ENCODE results near the gene DGCR2.
"Not testable (repeated sequence)": the region's sequence is repeated elsewhere in the genome, so short reads cannot be mapped to it uniquely, and the experiment has no call there.

The DGCR2 gene

DNA sequence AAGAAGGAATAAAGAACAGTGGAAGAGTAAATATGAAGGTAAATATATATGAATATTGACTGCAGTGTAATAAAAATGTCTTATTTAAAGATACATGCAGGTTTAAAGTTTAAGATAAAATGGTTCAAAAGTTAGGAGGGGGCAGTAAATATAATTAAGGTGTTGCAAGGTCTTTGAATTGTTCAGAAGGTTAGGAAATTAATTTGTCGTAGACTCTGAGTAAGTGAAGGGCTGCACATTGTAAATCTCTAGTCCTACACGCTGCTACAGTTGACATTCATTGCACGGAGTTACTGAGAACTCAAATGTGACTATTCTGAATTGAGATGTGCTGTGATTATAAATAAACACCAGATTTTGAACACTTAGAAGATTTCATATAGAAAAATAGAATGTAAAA lies 116.3 kb downstream of the DGCR2 start:
- no peaks in the 10 kb centered on the region for H3K36me3 ChIP-seq (ENCODE audit: control insufficient read depth in 1 of 2, insufficient read depth in 2 of 2, low read length in 2 of 2)
- no peak overlapping the region for H3K4me3 ChIP-seq (ENCODE audit: low read depth in 1 of 2, low read length in 2 of 2)
- H3K27me3 ChIP-seq (ENCODE audit: control insufficient read depth in 1 of 2, insufficient read depth in 2 of 2, low read length in 2 of 2) = peaks cover 9 to 10% of the 10 kb centered on the region in 2 donors
- no peak overlapping the region for H3K27ac ChIP-seq (ENCODE audit: low read depth, low read length)
- no peak overlapping the region for H3K9ac ChIP-seq (ENCODE audit: low read depth in 1 of 2, low read length in 2 of 2)
- no peaks in the 10 kb centered on the region for H3K4me1 ChIP-seq (ENCODE audit: control insufficient read depth in 1 of 2, insufficient read depth in 2 of 2, low read length in 2 of 2)
- no peaks in the 10 kb centered on the region for H3K9me3 ChIP-seq (ENCODE audit: control insufficient read depth in 1 of 2, low read length in 2 of 2)

- H3K36me3 ChIP-seq (ENCODE audit: control insufficient read depth in 1 of 2, insufficient read depth in 2 of 2, low read length in 2 of 2) = no peaks in the 10 kb centered on the region
- no peak overlapping the region for H3K9ac ChIP-seq (ENCODE audit: low read depth in 1 of 2, low read length in 2 of 2)
- H3K4me3 ChIP-seq (ENCODE audit: low read depth in 1 of 2, low read length in 2 of 2) = no peak overlapping the region
- H3K27me3 ChIP-seq (ENCODE audit: control insufficient read depth in 1 of 2, insufficient read depth in 2 of 2, low read length in 2 of 2) = peaks cover 9 to 10% of the 10 kb centered on the region in 2 donors
- H3K9me3 ChIP-seq (ENCODE audit: control insufficient read depth in 1 of 2, low read length in 2 of 2) = no peaks in the 10 kb centered on the region
- H3K4me1 ChIP-seq (ENCODE audit: control insufficient read depth in 1 of 2, insufficient read depth in 2 of 2, low read length in 2 of 2) = no peaks in the 10 kb centered on the region
- H3K27ac ChIP-seq (ENCODE audit: low read depth, low read length) = no peak overlapping the region
Measured at GRCh38 chr22:19004471-19004870, 117.7 kb downstream of the DGCR2 start.

DNA sequence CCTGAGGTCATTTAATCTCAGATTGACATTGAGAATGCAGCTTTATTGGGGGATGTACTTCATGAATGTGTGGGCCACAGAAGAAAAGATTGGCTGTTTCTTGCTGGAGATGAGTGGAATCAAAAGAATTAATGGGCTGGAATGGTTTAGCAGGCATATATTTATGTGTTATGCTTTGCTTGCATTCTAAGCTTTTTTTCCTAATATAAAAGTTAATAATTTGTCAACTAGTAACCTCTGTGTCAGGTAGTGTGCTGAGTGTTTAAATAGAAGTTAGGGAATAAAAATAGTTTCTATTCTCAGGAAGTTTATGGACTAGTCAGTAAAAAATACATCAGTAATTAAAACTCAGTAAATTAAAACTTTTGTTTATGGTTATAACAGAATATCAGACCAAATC lies 118.7 kb downstream of the DGCR2 start:
- Histone ChIP-seq H3K4me3 (ENCODE audit: low read depth in 1 of 2, low read length in 2 of 2) (no peak overlapping the region), H3K27me3 (ENCODE audit: control insufficient read depth in 1 of 2, insufficient read depth in 2 of 2, low read length in 2 of 2) (peaks cover 9 to 10% of the 10 kb centered on the region in 2 donors), H3K9ac (ENCODE audit: low read depth in 1 of 2, low read length in 2 of 2) (no peak overlapping the region), H3K36me3 (ENCODE audit: control insufficient read depth in 1 of 2, insufficient read depth in 2 of 2, low read length in 2 of 2) (no peaks in the 10 kb centered on the region), H3K9me3 (ENCODE audit: control insufficient read depth in 1 of 2, low read length in 2 of 2) (no peaks in the 10 kb centered on the region), H3K4me1 (ENCODE audit: control insufficient read depth in 1 of 2, insufficient read depth in 2 of 2, low read length in 2 of 2) (no peaks in the 10 kb centered on the region), H3K27ac (ENCODE audit: low read depth, low read length) (no peak overlapping the region)

- Histone ChIP-seq H3K4me3 (ENCODE audit: low read depth in 1 of 2, low read length in 2 of 2) (no peak overlapping the region), H3K27me3 (ENCODE audit: control insufficient read depth in 1 of 2, insufficient read depth in 2 of 2, low read length in 2 of 2) (peaks cover 10 to 12% of the 10 kb centered on the region in 2 donors), H3K4me1 (ENCODE audit: control insufficient read depth in 1 of 2, insufficient read depth in 2 of 2, low read length in 2 of 2) (no peaks in the 10 kb centered on the region), H3K36me3 (ENCODE audit: control insufficient read depth in 1 of 2, insufficient read depth in 2 of 2, low read length in 2 of 2) (no peaks in the 10 kb centered on the region), H3K9ac (ENCODE audit: low read depth in 1 of 2, low read length in 2 of 2) (no peak overlapping the region), H3K27ac (ENCODE audit: low read depth, low read length) (no peak overlapping the region), H3K9me3 (ENCODE audit: control insufficient read depth in 1 of 2, low read length in 2 of 2) (no peaks in the 10 kb centered on the region)
Measured at GRCh38 chr22:19002684-19003038, 119.6 kb downstream of the DGCR2 start.

DNA sequence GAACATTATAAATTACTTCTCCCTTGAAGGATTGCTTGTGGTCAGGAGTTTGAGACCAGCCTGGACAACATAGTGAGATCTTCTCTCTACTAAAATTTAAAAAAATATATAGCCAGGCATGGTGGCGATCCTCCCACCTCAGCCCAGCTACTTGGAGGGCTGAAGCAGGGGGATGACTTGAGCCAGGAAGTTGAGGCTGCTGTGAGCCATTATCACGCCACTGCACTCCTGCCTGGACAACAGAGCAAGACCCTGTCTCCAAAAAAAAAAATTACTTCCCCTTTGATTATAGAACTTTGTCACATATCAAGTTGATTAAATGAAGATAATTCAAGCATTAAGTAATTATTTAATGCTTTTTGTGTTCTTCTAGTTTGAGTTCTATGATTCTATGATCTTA lies 121.0 kb downstream of the DGCR2 start:
- Histone ChIP-seq H3K4me1 (ENCODE audit: control insufficient read depth in 1 of 2, insufficient read depth in 2 of 2, low read length in 2 of 2) (no peaks in the 10 kb centered on the region), H3K27ac (ENCODE audit: low read depth, low read length) (no peak overlapping the region), H3K36me3 (ENCODE audit: control insufficient read depth in 1 of 2, insufficient read depth in 2 of 2, low read length in 2 of 2) (no peaks in the 10 kb centered on the region), H3K4me3 (ENCODE audit: low read depth in 1 of 2, low read length in 2 of 2) (no peak overlapping the region), H3K9me3 (ENCODE audit: control insufficient read depth in 1 of 2, low read length in 2 of 2) (no peaks in the 10 kb centered on the region), H3K9ac (ENCODE audit: low read depth in 1 of 2, low read length in 2 of 2) (no peak overlapping the region), H3K27me3 (ENCODE audit: control insufficient read depth in 1 of 2, insufficient read depth in 2 of 2, low read length in 2 of 2) (peaks cover 10 to 20% of the 10 kb centered on the region in 2 donors)

DNA sequence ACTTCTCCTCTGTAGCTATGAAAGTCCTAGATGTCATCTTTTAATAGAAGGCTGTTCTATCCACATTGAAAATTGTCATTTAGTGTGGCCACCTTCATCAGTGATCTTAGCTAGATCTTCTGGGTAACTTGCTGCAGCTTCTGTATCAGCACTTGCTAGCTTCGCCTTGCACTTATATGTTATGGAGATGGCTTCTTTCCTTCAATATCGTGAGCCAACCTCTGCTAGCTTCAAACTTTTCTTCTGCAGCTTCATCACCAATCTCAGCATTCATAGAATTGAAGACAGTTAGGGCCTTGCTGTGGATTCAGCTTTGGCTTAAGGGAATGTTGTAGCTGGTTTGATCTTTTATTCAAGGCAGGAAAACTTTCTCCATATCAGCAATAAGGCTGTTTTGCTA lies 122.1 kb downstream of the DGCR2 start:
- H3K4me1 ChIP-seq (ENCODE audit: control insufficient read depth in 1 of 2, insufficient read depth in 2 of 2, low read length in 2 of 2); H3K36me3 ChIP-seq (ENCODE audit: control insufficient read depth in 1 of 2, insufficient read depth in 2 of 2, low read length in 2 of 2); H3K9ac ChIP-seq (ENCODE audit: low read depth in 1 of 2, low read length in 2 of 2); H3K27ac ChIP-seq (ENCODE audit: low read depth, low read length); H3K4me3 ChIP-seq (ENCODE audit: low read depth in 1 of 2, low read length in 2 of 2); H3K9me3 ChIP-seq (ENCODE audit: control insufficient read depth in 1 of 2, low read length in 2 of 2): not testable (repeated sequence)
- H3K27me3 ChIP-seq (ENCODE audit: control insufficient read depth in 1 of 2, insufficient read depth in 2 of 2, low read length in 2 of 2) = peaks cover 10 to 20% of the 10 kb centered on the region in 2 donors

GRCh38 chr22:18999416-18999815 lies 122.8 kb downstream of the DGCR2 start:
- Histone ChIP-seq H3K27ac (ENCODE audit: low read depth, low read length) (no peak overlapping the region), H3K4me1 (ENCODE audit: control insufficient read depth in 1 of 2, insufficient read depth in 2 of 2, low read length in 2 of 2) (no peaks in the 10 kb centered on the region), H3K9me3 (ENCODE audit: control insufficient read depth in 1 of 2, low read length in 2 of 2) (no peaks in the 10 kb centered on the region), H3K27me3 (ENCODE audit: control insufficient read depth in 1 of 2, insufficient read depth in 2 of 2, low read length in 2 of 2) (peaks cover 10 to 20% of the 10 kb centered on the region in 2 donors), H3K9ac (ENCODE audit: low read depth in 1 of 2, low read length in 2 of 2) (no peak overlapping the region), H3K4me3 (ENCODE audit: low read depth in 1 of 2, low read length in 2 of 2) (no peak overlapping the region), H3K36me3 (ENCODE audit: control insufficient read depth in 1 of 2, insufficient read depth in 2 of 2, low read length in 2 of 2) (no peaks in the 10 kb centered on the region)

DNA sequence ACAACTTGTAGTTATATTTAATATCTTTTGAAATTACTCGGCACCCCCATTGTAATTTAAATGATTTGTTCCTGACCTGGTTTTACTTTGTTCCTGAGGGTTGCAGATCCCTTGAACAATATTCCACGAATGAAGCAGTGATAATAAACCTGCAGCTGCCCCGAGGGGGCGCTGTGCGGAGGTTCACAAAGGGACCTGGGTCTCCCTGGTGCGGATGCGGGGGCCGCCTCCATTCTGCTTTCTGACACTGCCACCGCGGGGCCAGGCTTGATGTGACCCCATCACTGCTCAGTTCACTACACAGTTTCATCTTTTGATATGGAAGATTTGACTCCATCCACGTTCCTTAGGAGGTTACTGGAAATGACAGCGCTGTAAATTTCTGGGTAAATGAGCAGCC lies 123.2 kb downstream of the DGCR2 start:
- peaks cover 8 to 20% of the 10 kb centered on the region in 2 donors for H3K27me3 ChIP-seq (ENCODE audit: control insufficient read depth in 1 of 2, insufficient read depth in 2 of 2, low read length in 2 of 2)
- H3K36me3 ChIP-seq (ENCODE audit: control insufficient read depth in 1 of 2, insufficient read depth in 2 of 2, low read length in 2 of 2) = no peaks in the 10 kb centered on the region

DNA sequence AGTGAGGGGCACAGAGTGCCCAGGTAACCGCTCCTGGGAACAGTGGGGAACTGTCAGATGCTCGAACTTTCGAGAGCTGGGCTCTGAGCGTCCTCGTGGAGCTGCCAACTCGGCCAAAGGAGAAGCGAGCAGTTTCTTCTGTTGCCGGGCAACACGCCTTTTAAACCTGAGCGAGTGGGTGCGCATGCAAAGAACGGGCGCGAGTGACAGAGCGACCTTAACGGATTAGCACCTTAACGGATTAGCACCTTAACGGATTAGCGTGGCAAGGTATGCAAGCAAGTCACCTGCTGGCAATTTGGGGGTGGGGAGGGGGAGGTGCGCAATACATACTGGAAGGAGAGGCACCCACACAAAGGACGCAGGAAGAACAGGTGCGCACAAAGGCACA lies 124.3 kb downstream of the DGCR2 start:
- H3K4me3 ChIP-seq (ENCODE audit: low read depth in 1 of 2, low read length in 2 of 2) = no peak overlapping the region

More for the DNA sequence above, 123.2 kb downstream of the DGCR2 start:
- Histone ChIP-seq H3K4me1 (ENCODE audit: control insufficient read depth in 1 of 2, insufficient read depth in 2 of 2, low read length in 2 of 2) (no peaks in the 10 kb centered on the region), H3K9ac (ENCODE audit: low read depth in 1 of 2, low read length in 2 of 2) (no peak overlapping the region), H3K4me3 (ENCODE audit: low read depth in 1 of 2, low read length in 2 of 2) (no peak overlapping the region), H3K9me3 (ENCODE audit: control insufficient read depth in 1 of 2, low read length in 2 of 2) (no peaks in the 10 kb centered on the region), H3K27ac (ENCODE audit: low read depth, low read length) (no peak overlapping the region)

GRCh38 chr22:18997306-18997924 lies 124.8 kb downstream of the DGCR2 start:
- peaks cover 3 to 21% of the 10 kb centered on the region in 2 donors for H3K27me3 ChIP-seq (ENCODE audit: control insufficient read depth in 1 of 2, insufficient read depth in 2 of 2, low read length in 2 of 2)
- H3K27ac ChIP-seq (ENCODE audit: low read depth, low read length) = no peak overlapping the region
- H3K4me1 ChIP-seq (ENCODE audit: control insufficient read depth in 1 of 2, insufficient read depth in 2 of 2, low read length in 2 of 2) = no peaks in the 10 kb centered on the region
- H3K4me3 ChIP-seq (ENCODE audit: low read depth in 1 of 2, low read length in 2 of 2) = no peak overlapping the region
- no peak overlapping the region for H3K9ac ChIP-seq (ENCODE audit: low read depth in 1 of 2, low read length in 2 of 2)
- H3K9me3 ChIP-seq (ENCODE audit: control insufficient read depth in 1 of 2, low read length in 2 of 2) = no peaks in the 10 kb centered on the region
- H3K36me3 ChIP-seq (ENCODE audit: control insufficient read depth in 1 of 2, insufficient read depth in 2 of 2, low read length in 2 of 2) = no peaks in the 10 kb centered on the region

More for the DNA sequence above, 124.3 kb downstream of the DGCR2 start:
- peaks cover 5 to 23% of the 10 kb centered on the region in 2 donors for H3K27me3 ChIP-seq (ENCODE audit: control insufficient read depth in 1 of 2, insufficient read depth in 2 of 2, low read length in 2 of 2)
- no peak overlapping the region for H3K27ac ChIP-seq (ENCODE audit: low read depth, low read length)
- no peaks in the 10 kb centered on the region for H3K9me3 ChIP-seq (ENCODE audit: control insufficient read depth in 1 of 2, low read length in 2 of 2)
- no peaks in the 10 kb centered on the region for H3K4me1 ChIP-seq (ENCODE audit: control insufficient read depth in 1 of 2, insufficient read depth in 2 of 2, low read length in 2 of 2)
- H3K36me3 ChIP-seq (ENCODE audit: control insufficient read depth in 1 of 2, insufficient read depth in 2 of 2, low read length in 2 of 2) = no peaks in the 10 kb centered on the region
- no peak overlapping the region for H3K9ac ChIP-seq (ENCODE audit: low read depth in 1 of 2, low read length in 2 of 2)

All from duodenal mucosa (tissue), 2 donors.